ENCODE results near the gene CD86.
"Not testable (repeated sequence)": the region's sequence is repeated elsewhere in the genome, so short reads cannot be mapped to it uniquely, and the experiment has no call there.

Gene CD86

DNA sequence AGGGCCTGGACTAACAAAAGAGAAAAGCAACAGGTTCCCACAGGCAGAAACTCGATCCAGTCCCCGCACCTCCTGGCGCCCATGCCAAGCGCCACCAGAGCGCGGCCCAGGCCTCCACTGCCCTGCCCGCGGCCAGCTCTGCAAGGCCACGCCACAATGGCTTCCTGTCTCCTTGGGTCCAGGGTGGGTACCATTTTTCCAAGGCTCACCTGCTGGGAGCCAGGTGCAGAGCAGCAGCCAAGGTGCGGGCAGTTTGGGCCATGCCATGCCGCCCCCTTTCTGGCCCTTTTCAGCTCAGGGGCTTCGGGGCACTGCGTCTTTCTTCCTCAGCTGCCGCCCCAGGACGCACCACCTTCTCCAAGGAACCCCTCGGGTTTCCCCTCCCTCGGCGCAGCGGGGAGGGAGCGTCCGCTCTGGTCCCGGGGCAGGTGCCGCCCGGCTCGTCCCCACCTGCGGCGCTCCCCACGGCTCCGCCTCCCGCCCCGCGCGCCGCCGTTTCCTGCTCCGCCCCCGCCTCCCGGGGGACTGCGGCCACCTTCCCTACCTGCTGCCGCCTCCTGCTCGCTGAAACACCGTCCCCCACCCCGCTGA is 33.3 kb upstream of the CD86 start, which contains the start of gene ILDR1:
Gene ILDR1 (minus strand): TSS at position 437 of the 591 bp plus-strand sequence. CDS start 170 bp downstream, at position 267.
- peaks cover 7 to 10% of the 10 kb centered on the region in 2 donors for H3K4me1 ChIP-seq (ENCODE audit: control insufficient read depth in 1 of 2, insufficient read depth in 2 of 2, low read length in 2 of 2)
- H3K4me3 ChIP-seq (ENCODE audit: low read depth in 1 of 2, low read length in 2 of 2): peak within 1 kb of the TSS; percentile 65 to 73
- H3K9me3 ChIP-seq (ENCODE audit: control insufficient read depth in 1 of 2, low read length in 2 of 2): no peaks in the 10 kb centered on the region
- H3K27me3 ChIP-seq (ENCODE audit: control insufficient read depth in 1 of 2, insufficient read depth in 2 of 2, low read length in 2 of 2): no peaks in the 10 kb centered on the region
- H3K27ac ChIP-seq (ENCODE audit: low read depth, low read length): peak within 1 kb of the TSS; percentile 68
- H3K36me3 ChIP-seq (ENCODE audit: control insufficient read depth in 1 of 2, insufficient read depth in 2 of 2, low read length in 2 of 2): no peaks in the 10 kb centered on the region
- H3K9ac ChIP-seq (ENCODE audit: low read depth in 1 of 2, low read length in 2 of 2): peak within 1 kb of the TSS; percentile 63

DNA sequence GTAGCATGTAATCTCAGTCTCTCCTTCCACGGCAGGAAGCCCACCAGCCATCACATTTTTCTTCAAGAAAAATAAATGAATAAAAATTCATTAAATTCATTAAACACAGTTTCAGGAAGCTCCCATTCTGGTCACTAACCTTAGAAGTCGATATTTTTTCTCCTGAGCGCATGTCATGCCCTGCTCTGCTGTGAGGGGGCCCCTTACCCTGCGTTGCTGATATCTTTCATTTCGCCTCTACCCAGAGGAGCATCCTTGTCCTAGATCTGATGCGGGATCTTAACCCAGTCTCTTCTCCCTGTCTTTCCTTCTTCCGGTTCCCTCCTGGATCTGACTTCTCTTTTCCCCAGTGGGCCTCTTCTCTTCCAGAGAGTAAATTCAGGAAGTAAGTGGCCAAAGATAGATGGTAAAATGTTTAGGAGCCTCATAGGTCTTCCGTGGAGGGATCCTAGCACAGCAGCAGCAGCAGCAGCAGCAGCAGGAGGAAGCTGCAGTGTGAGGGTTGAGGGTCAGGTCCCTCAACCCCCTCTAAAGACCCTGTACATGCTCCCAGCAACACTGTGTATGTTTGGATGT is 31.7 kb upstream of the CD86 start:
- Histone ChIP-seq H3K27ac (ENCODE audit: low read depth, low read length) (no peak overlapping the region), H3K9ac (ENCODE audit: low read depth in 1 of 2, low read length in 2 of 2) (no peak overlapping the region), H3K9me3 (ENCODE audit: control insufficient read depth in 1 of 2, low read length in 2 of 2) (no peaks in the 10 kb centered on the region), H3K27me3 (ENCODE audit: control insufficient read depth in 1 of 2, insufficient read depth in 2 of 2, low read length in 2 of 2) (no peaks in the 10 kb centered on the region), H3K4me1 (ENCODE audit: control insufficient read depth in 1 of 2, insufficient read depth in 2 of 2, low read length in 2 of 2) (peaks cover 7 to 10% of the 10 kb centered on the region in 2 donors), H3K4me3 (ENCODE audit: low read depth in 1 of 2, low read length in 2 of 2) (no peak overlapping the region), H3K36me3 (ENCODE audit: control insufficient read depth in 1 of 2, insufficient read depth in 2 of 2, low read length in 2 of 2) (no peaks in the 10 kb centered on the region)

DNA sequence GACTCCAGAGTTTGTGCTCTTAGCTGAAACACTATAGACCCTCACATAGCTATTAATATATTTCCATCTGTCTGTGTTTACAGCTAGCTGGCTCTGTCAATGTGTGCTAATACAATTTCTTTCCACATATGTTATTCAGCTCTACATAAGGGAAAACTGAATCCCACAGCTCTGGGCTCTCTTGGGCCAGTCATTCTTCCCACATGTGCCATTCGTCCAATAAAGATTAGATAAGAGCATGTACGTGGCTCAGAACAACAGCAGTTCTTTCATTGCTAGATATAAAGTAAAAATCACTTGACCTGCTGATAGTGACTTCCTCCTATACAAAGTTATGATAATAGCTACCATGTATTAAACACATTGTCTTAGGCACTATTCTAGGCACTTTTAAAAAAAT is 30.4 kb upstream of the CD86 start:
- Histone ChIP-seq H3K4me1 (ENCODE audit: control insufficient read depth in 1 of 2, insufficient read depth in 2 of 2, low read length in 2 of 2) (peaks cover 7 to 10% of the 10 kb centered on the region in 2 donors), H3K36me3 (ENCODE audit: control insufficient read depth in 1 of 2, insufficient read depth in 2 of 2, low read length in 2 of 2) (no peaks in the 10 kb centered on the region), H3K4me3 (ENCODE audit: low read depth in 1 of 2, low read length in 2 of 2) (no peak overlapping the region), H3K9me3 (ENCODE audit: control insufficient read depth in 1 of 2, low read length in 2 of 2) (no peaks in the 10 kb centered on the region), H3K27ac (ENCODE audit: low read depth, low read length) (no peak overlapping the region), H3K9ac (ENCODE audit: low read depth in 1 of 2, low read length in 2 of 2) (no peak overlapping the region), H3K27me3 (ENCODE audit: control insufficient read depth in 1 of 2, insufficient read depth in 2 of 2, low read length in 2 of 2) (no peaks in the 10 kb centered on the region)

DNA sequence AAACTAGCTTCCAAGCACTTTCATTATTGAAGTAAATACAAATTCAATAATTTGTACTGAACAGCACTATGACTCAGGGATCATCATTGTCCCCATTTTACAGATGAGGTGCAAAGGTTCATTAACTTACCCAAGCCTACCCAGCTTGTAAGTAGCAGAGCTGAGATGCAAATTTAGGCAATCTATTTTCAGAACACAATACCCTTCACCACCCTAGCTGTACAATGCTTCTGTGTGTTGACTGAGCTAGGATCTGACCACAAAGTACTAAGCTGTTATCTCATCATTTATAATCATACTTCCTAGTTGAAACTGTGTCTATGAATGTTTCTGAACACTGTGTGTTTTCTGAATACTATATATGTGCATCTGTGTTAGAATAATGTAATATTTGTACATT is 29.9 kb upstream of the CD86 start:
- Histone ChIP-seq H3K27me3 (ENCODE audit: control insufficient read depth in 1 of 2, insufficient read depth in 2 of 2, low read length in 2 of 2) (no peaks in the 10 kb centered on the region), H3K9me3 (ENCODE audit: control insufficient read depth in 1 of 2, low read length in 2 of 2) (no peaks in the 10 kb centered on the region), H3K4me3 (ENCODE audit: low read depth in 1 of 2, low read length in 2 of 2) (no peak overlapping the region), H3K36me3 (ENCODE audit: control insufficient read depth in 1 of 2, insufficient read depth in 2 of 2, low read length in 2 of 2) (no peaks in the 10 kb centered on the region), H3K27ac (ENCODE audit: low read depth, low read length) (no peak overlapping the region), H3K4me1 (ENCODE audit: control insufficient read depth in 1 of 2, insufficient read depth in 2 of 2, low read length in 2 of 2) (peaks cover 10 to 12% of the 10 kb centered on the region in 2 donors), H3K9ac (ENCODE audit: low read depth in 1 of 2, low read length in 2 of 2) (no peak overlapping the region)

DNA sequence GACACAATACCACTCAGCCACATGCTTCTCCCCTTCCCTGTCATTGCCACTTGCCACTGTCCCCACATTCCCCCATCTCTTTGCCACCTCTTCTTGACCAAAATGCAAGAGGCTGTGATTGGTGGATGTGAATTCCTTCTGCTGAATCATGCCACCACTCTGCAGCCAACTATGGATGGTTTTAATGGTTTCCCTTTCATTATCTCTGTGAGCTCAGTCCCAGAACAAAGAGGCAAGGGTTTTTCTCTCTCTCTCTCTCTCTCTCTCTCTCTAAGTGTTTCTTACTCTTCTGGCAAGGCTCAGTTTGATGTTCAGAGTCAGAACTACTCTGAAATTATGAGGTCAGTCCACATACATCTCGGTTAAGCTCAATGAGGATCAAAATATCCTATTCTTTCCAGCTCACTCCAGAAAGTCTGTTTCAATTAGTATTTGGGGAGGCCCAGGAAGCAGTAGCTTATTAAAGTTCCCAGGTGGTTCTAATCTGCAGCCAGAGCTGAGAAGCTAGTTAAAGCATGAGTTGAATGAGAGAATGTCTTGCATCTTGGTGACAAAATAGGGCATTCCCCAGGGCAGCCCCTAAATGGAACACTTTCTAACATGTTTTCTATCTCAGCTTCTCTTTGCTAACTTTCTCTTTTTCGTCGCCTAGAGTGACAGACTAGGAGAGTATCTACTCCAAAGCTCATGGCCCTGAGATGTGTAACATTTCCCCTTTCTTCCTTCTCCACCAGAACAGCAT is 24.6 kb upstream of the CD86 start:
- no peaks in the 10 kb centered on the region for H3K27me3 ChIP-seq (ENCODE audit: control insufficient read depth in 1 of 2, insufficient read depth in 2 of 2, low read length in 2 of 2)
- H3K27ac ChIP-seq (ENCODE audit: low read depth, low read length): no peak overlapping the region
- no peak overlapping the region for H3K4me3 ChIP-seq (ENCODE audit: low read depth in 1 of 2, low read length in 2 of 2)
- no peak overlapping the region for H3K9ac ChIP-seq (ENCODE audit: low read depth in 1 of 2, low read length in 2 of 2)
- H3K36me3 ChIP-seq (ENCODE audit: control insufficient read depth in 1 of 2, insufficient read depth in 2 of 2, low read length in 2 of 2): no peaks in the 10 kb centered on the region
- peaks cover 0 to 3% of the 10 kb centered on the region in 2 donors for H3K9me3 ChIP-seq (ENCODE audit: control insufficient read depth in 1 of 2, low read length in 2 of 2)
- peaks cover 0 to 5% of the 10 kb centered on the region in 2 donors for H3K4me1 ChIP-seq (ENCODE audit: control insufficient read depth in 1 of 2, insufficient read depth in 2 of 2, low read length in 2 of 2)

DNA sequence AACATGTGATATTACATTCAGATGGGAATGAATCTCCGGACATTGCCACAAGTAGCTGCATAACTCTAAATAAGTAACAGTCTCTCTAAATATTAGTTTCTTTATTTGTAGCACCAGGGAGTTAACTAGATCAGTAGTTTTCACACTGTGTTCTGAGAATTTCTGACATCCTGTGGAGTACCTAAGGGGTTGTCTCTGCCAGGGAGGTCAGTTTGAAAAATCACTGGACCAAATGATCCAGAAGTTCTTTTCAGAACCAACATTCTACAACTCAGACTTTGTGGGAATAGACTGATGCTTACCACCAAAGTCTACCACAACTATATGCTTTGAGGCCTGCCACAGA is 24.1 kb upstream of the CD86 start:
- Histone ChIP-seq H3K9me3 (ENCODE audit: control insufficient read depth in 1 of 2, low read length in 2 of 2) (peaks cover 0 to 7% of the 10 kb centered on the region in 2 donors), H3K4me3 (ENCODE audit: low read depth in 1 of 2, low read length in 2 of 2) (no peak overlapping the region), H3K27ac (ENCODE audit: low read depth, low read length) (no peak overlapping the region), H3K4me1 (ENCODE audit: control insufficient read depth in 1 of 2, insufficient read depth in 2 of 2, low read length in 2 of 2) (peaks cover 0 to 5% of the 10 kb centered on the region in 2 donors), H3K9ac (ENCODE audit: low read depth in 1 of 2, low read length in 2 of 2) (no peak overlapping the region), H3K36me3 (ENCODE audit: control insufficient read depth in 1 of 2, insufficient read depth in 2 of 2, low read length in 2 of 2) (no peaks in the 10 kb centered on the region), H3K27me3 (ENCODE audit: control insufficient read depth in 1 of 2, insufficient read depth in 2 of 2, low read length in 2 of 2) (no peaks in the 10 kb centered on the region)

DNA sequence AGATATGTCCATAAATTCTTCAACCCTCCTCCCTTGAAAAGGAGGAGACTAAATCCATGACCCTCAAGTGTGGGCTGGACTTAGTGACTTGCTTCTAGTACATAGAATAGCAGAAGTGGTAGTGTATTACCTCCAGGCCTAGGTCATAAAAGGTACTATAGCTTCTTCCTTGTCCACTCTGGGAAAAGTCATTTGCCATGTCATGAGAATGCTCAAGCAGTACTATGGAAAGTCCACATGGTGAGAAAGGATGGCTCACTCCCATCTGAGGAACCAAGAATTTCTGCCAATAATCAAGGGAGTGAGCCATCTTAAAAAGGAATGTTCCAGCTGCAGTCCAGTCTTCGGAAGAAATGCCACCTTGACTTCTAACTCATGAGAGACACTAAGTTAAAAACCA is 22.6 kb upstream of the CD86 start:
- H3K36me3 ChIP-seq (ENCODE audit: control insufficient read depth in 1 of 2, insufficient read depth in 2 of 2, low read length in 2 of 2): no peaks in the 10 kb centered on the region
- H3K9ac ChIP-seq (ENCODE audit: low read depth in 1 of 2, low read length in 2 of 2): no peak overlapping the region
- H3K4me3 ChIP-seq (ENCODE audit: low read depth in 1 of 2, low read length in 2 of 2): no peak overlapping the region
- peaks cover 0 to 5% of the 10 kb centered on the region in 2 donors for H3K4me1 ChIP-seq (ENCODE audit: control insufficient read depth in 1 of 2, insufficient read depth in 2 of 2, low read length in 2 of 2)
- H3K27me3 ChIP-seq (ENCODE audit: control insufficient read depth in 1 of 2, insufficient read depth in 2 of 2, low read length in 2 of 2): no peaks in the 10 kb centered on the region
- H3K9me3 ChIP-seq (ENCODE audit: control insufficient read depth in 1 of 2, low read length in 2 of 2): peaks cover 8 to 16% of the 10 kb centered on the region in 2 donors
- H3K27ac ChIP-seq (ENCODE audit: low read depth, low read length): no peak overlapping the region

DNA sequence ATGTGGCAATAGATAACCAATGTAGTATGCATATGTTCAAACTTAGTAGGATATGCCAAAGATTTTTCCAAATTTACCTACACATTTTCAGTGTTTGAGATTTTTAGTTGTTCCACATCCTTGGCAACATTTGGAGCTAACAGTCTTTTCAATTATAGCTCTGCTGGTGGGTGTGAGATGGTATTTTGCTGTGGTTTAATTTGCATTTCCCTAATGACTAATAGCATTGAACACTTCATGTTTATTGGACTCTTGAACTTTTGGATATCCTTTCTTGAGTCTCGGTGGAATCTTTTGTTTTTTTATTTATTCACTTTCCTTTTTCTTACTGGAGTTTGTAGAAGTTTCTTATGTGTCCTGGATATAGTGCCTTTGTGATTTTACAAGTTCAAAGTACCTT is 22.1 kb upstream of the CD86 start:
- H3K4me1 ChIP-seq (ENCODE audit: control insufficient read depth in 1 of 2, insufficient read depth in 2 of 2, low read length in 2 of 2): peaks cover 0 to 5% of the 10 kb centered on the region in 2 donors
- H3K27me3 ChIP-seq (ENCODE audit: control insufficient read depth in 1 of 2, insufficient read depth in 2 of 2, low read length in 2 of 2): no peaks in the 10 kb centered on the region
- H3K4me3 ChIP-seq (ENCODE audit: low read depth in 1 of 2, low read length in 2 of 2): no peak overlapping the region
- peaks cover 10 to 16% of the 10 kb centered on the region in 2 donors for H3K9me3 ChIP-seq (ENCODE audit: control insufficient read depth in 1 of 2, low read length in 2 of 2)
- H3K27ac ChIP-seq (ENCODE audit: low read depth, low read length): no peak overlapping the region
- no peak overlapping the region for H3K9ac ChIP-seq (ENCODE audit: low read depth in 1 of 2, low read length in 2 of 2)
- H3K36me3 ChIP-seq (ENCODE audit: control insufficient read depth in 1 of 2, insufficient read depth in 2 of 2, low read length in 2 of 2): no peaks in the 10 kb centered on the region

DNA sequence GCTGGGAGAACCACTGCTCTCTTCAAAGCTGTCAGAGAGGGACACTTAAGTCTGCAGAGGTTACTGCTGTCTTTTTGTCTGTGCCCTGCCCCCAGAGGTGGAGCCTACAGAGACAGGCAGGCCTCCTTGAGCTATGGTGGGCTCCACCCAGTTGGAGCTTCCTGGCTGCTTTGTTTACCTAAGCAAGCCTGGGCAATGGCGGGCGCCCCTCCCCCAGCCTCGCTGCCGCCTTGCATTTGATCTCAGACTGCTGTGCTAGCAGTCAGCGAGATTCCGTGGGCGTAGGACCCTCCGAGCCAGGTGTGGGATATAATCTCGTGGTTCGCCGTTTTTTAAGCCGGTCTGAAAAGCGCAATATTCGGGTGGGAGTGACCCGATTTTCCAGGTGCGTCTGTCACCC is 7.9 kb upstream of the CD86 start:
- H3K27me3 ChIP-seq (ENCODE audit: control insufficient read depth in 1 of 2, insufficient read depth in 2 of 2, low read length in 2 of 2); H3K36me3 ChIP-seq (ENCODE audit: control insufficient read depth in 1 of 2, insufficient read depth in 2 of 2, low read length in 2 of 2); H3K4me3 ChIP-seq (ENCODE audit: low read depth in 1 of 2, low read length in 2 of 2); H3K27ac ChIP-seq (ENCODE audit: low read depth, low read length); H3K9ac ChIP-seq (ENCODE audit: low read depth in 1 of 2, low read length in 2 of 2); H3K4me1 ChIP-seq (ENCODE audit: control insufficient read depth in 1 of 2, insufficient read depth in 2 of 2, low read length in 2 of 2); H3K9me3 ChIP-seq (ENCODE audit: control insufficient read depth in 1 of 2, low read length in 2 of 2): not testable (repeated sequence)

DNA sequence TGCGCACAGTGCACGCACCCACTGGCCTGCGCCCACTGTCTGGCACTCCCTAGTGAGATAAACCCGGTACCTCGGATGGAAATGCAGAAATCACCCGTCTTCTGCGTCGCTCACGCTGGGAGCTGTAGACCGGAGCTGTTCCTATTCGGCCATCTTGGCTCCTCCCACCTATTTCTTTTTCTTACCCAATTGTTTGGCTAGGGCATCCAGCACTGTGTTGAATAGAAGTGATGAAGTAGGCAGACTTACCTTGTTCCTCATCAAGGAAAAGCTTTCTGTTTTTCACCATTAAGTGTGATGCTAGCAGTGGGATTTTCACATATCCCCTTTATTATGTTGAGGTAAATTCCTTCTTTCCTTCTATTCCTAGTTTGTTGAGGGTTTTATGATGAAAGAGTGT is 7.4 kb upstream of the CD86 start:
- H3K9ac ChIP-seq (ENCODE audit: low read depth in 1 of 2, low read length in 2 of 2); H3K27ac ChIP-seq (ENCODE audit: low read depth, low read length); H3K36me3 ChIP-seq (ENCODE audit: control insufficient read depth in 1 of 2, insufficient read depth in 2 of 2, low read length in 2 of 2); H3K27me3 ChIP-seq (ENCODE audit: control insufficient read depth in 1 of 2, insufficient read depth in 2 of 2, low read length in 2 of 2); H3K9me3 ChIP-seq (ENCODE audit: control insufficient read depth in 1 of 2, low read length in 2 of 2); H3K4me3 ChIP-seq (ENCODE audit: low read depth in 1 of 2, low read length in 2 of 2); H3K4me1 ChIP-seq (ENCODE audit: control insufficient read depth in 1 of 2, insufficient read depth in 2 of 2, low read length in 2 of 2): not testable (repeated sequence)

Measured in duodenal mucosa (tissue), 2 donors.